GM23338 (cell line): ENCODE data around the gene TKFC.

ENCODE experiments used
- CREB1 ChIP-seq: fragments of 250-450 bp; sonication (Bioruptor Pico); IDR thresholded peaks from 2 replicates; pipeline ENCODE4 v1.5.0; 2020; ENCODE audit warnings: low read depth, mild to moderate bottlenecking, moderate library complexity
- EZH2 ChIP-seq: fragments of 200-600 bp; sonication (generic); IDR thresholded peaks from one replicate; pipeline ENCODE4 v1.8.0; 2017; ENCODE audit warnings: antibody characterized with exemption, mild to moderate bottlenecking, low read depth; ENCODE audit not compliant: unreplicated experiment
- EZH2phosphoT487 ChIP-seq: fragments of 200-600 bp; sonication (generic); IDR thresholded peaks from one replicate; pipeline ENCODE4 v1.8.1; 2018; ENCODE audit warnings: antibody characterized with exemption; ENCODE audit not compliant: unreplicated experiment
- JUNB ChIP-seq: IDR thresholded peaks from one replicate; pipeline ENCODE4 v1.6.1; 2016; ENCODE audit warnings: antibody characterized with exemption; ENCODE audit not compliant: unreplicated experiment
- NANOG ChIP-seq: IDR thresholded peaks from 2 replicates; pipeline ENCODE4 v1.6.1; 2016; ENCODE audit warnings: antibody characterized with exemption, borderline replicate concordance
- POLR2AphosphoS5 ChIP-seq: IDR thresholded peaks from 2 replicates; pipeline ENCODE4 v1.6.1; 2016; ENCODE audit warnings: antibody characterized with exemption, low read depth
- ZNF331 ChIP-seq: fragments of 250-450 bp; sonication (Bioruptor Pico); IDR thresholded peaks from 2 replicates; pipeline ENCODE4 v1.5.0; 2020; ENCODE audit warnings: low read depth, mild to moderate bottlenecking, moderate library complexity
- TF ChIP-seq, protein P1 (sequence below): IDR thresholded peaks from one replicate; pipeline ENCODE4 v1.6.1; 2018; ENCODE audit warnings: antibody characterized with exemption; ENCODE audit not compliant: unreplicated experiment
- TF ChIP-seq, protein P2 (sequence below), 2 experiments: fragments of 200-600 bp in 1 of 2; sonication (generic) in 1 of 2; conservative IDR thresholded peaks; 2 replicates each; pipeline versions ENCODE4 v1.5.1 to v1.6.1; 2016 to 2017; ENCODE audit warnings: antibody characterized with exemption in 2 of 2, low read depth in 2 of 2, mild to moderate bottlenecking in 2 of 2, moderate library complexity in 1 of 2
- TF ChIP-seq, protein P3 (sequence below): IDR thresholded peaks from 2 replicates; pipeline ENCODE4 v1.6.1; 2016; ENCODE audit warnings: antibody characterized with exemption

DNA sequence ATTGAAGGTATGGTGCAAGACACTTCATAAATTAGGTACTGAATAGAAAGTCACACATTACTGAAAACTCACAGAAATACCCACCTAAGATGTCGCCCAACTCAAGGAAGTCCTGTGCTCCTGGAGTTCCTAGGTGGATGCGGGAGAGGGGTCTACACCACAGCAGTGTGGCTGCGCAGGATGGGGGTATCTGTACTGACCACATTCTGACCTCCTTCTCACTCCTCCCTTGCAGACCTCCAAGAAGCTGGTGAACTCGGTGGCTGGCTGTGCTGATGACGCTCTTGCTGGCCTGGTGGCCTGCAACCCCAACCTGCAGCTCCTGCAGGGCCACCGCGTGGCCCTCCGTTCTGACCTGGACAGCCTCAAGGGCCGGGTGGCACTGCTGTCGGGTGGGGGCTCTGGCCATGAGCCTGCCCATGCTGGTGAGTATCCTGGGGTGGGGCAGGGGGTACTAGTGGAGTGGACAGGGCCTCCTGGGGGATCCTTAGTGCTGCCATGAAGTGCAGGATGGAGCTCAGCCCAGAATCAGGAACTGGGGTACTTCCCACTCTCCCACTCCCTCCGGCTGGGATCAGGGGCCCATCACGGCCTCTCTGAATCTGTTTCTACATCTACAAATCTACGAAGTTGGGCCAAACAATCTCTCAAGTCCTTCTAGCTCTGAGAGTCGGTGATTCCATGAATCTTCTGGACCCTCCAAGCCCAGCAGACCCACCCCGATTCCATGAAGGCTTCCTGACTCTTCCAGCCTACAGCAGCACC lies 4.9 kb downstream of the TKFC start:
- TF ChIP-seq NANOG (no peak), JUNB (no peak), EZH2phosphoT487 (no peak), POLR2AphosphoS5 (no peak), EZH2 (no peak), ZNF331 (CRISPR knock-in tag) (no peak), CREB1 (CRISPR knock-in tag) (no peak)
- TF ChIP-seq, protein P1, sequence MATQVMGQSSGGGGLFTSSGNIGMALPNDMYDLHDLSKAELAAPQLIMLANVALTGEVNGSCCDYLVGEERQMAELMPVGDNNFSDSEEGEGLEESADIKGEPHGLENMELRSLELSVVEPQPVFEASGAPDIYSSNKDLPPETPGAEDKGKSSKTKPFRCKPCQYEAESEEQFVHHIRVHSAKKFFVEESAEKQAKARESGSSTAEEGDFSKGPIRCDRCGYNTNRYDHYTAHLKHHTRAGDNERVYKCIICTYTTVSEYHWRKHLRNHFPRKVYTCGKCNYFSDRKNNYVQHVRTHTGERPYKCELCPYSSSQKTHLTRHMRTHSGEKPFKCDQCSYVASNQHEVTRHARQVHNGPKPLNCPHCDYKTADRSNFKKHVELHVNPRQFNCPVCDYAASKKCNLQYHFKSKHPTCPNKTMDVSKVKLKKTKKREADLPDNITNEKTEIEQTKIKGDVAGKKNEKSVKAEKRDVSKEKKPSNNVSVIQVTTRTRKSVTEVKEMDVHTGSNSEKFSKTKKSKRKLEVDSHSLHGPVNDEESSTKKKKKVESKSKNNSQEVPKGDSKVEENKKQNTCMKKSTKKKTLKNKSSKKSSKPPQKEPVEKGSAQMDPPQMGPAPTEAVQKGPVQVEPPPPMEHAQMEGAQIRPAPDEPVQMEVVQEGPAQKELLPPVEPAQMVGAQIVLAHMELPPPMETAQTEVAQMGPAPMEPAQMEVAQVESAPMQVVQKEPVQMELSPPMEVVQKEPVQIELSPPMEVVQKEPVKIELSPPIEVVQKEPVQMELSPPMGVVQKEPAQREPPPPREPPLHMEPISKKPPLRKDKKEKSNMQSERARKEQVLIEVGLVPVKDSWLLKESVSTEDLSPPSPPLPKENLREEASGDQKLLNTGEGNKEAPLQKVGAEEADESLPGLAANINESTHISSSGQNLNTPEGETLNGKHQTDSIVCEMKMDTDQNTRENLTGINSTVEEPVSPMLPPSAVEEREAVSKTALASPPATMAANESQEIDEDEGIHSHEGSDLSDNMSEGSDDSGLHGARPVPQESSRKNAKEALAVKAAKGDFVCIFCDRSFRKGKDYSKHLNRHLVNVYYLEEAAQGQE = no peak
- TF ChIP-seq, protein P2, sequence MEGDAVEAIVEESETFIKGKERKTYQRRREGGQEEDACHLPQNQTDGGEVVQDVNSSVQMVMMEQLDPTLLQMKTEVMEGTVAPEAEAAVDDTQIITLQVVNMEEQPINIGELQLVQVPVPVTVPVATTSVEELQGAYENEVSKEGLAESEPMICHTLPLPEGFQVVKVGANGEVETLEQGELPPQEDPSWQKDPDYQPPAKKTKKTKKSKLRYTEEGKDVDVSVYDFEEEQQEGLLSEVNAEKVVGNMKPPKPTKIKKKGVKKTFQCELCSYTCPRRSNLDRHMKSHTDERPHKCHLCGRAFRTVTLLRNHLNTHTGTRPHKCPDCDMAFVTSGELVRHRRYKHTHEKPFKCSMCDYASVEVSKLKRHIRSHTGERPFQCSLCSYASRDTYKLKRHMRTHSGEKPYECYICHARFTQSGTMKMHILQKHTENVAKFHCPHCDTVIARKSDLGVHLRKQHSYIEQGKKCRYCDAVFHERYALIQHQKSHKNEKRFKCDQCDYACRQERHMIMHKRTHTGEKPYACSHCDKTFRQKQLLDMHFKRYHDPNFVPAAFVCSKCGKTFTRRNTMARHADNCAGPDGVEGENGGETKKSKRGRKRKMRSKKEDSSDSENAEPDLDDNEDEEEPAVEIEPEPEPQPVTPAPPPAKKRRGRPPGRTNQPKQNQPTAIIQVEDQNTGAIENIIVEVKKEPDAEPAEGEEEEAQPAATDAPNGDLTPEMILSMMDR (conservative IDR thresholded peaks at IDR 0.05; ENCODE audit: low read depth in 2 of 2) = no peak
- TF ChIP-seq, protein P3, sequence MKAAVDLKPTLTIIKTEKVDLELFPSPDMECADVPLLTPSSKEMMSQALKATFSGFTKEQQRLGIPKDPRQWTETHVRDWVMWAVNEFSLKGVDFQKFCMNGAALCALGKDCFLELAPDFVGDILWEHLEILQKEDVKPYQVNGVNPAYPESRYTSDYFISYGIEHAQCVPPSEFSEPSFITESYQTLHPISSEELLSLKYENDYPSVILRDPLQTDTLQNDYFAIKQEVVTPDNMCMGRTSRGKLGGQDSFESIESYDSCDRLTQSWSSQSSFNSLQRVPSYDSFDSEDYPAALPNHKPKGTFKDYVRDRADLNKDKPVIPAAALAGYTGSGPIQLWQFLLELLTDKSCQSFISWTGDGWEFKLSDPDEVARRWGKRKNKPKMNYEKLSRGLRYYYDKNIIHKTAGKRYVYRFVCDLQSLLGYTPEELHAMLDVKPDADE = no peak
